GM12878 (cell line): ENCODE results near the gene OXTR.

Experiments
- EGR1 ChIP-seq, 2 experiments: IDR thresholded peaks; 1 replicate in 1 of 2; 2 replicates in 1 of 2; pipeline ENCODE4 v1.6.1; 2011 to 2012; ENCODE audit warnings: low read depth in 2 of 2, low read length in 2 of 2, borderline replicate concordance in 1 of 2, mild to moderate bottlenecking in 1 of 2, moderate library complexity in 1 of 2
- EZH2 ChIP-seq: IDR thresholded peaks from 2 replicates; pipeline ENCODE4 v1.6.1; 2012; ENCODE audit warnings: low read depth, mild to moderate bottlenecking, control low read depth, inconsistent platforms, low read length, borderline replicate concordance; ENCODE audit not compliant: control insufficient read depth
- HDAC6 ChIP-seq: fragments of 200-600 bp; sonication (generic); IDR thresholded peaks from one replicate; pipeline ENCODE4 v1.8.0; 2017; ENCODE audit warnings: antibody characterized with exemption; ENCODE audit not compliant: unreplicated experiment
- PAX8 ChIP-seq: fragments of 450-650 bp; IDR thresholded peaks from 2 replicates; pipeline ENCODE4 v1.6.1; 2017; ENCODE audit warnings: mild to moderate bottlenecking, moderate library complexity
- PBX3 ChIP-seq: IDR thresholded peaks from 2 replicates; pipeline ENCODE4 v1.6.1; 2011; ENCODE audit warnings: mild to moderate bottlenecking, low read depth, low read length, moderate library complexity; ENCODE audit not compliant: insufficient replicate concordance
- POLR2A ChIP-seq: IDR thresholded peaks from 2 replicates; pipeline ENCODE4 v1.6.1; 2011; ENCODE audit warnings: low read depth, mild to moderate bottlenecking, low read length
- SPI1 ChIP-seq: IDR thresholded peaks from 2 replicates; pipeline ENCODE4 v1.6.1; 2011; ENCODE audit warnings: low read depth, mild to moderate bottlenecking, low read length, moderate library complexity, borderline replicate concordance; ENCODE audit not compliant: insufficient read depth
- SRF ChIP-seq, 2 experiments: IDR thresholded peaks; 2 replicates each; pipeline ENCODE4 v1.6.1; 2011; ENCODE audit warnings: low read depth in 2 of 2, low read length in 2 of 2, mild to moderate bottlenecking in 1 of 2, moderate library complexity in 1 of 2
- TAF1 ChIP-seq: IDR thresholded peaks from 2 replicates; pipeline ENCODE4 v1.6.1; 2011; ENCODE audit warnings: mild to moderate bottlenecking, low read depth, low read length, borderline replicate concordance
- TCF3 ChIP-seq: IDR thresholded peaks from 2 replicates; pipeline ENCODE4 v1.6.1; 2012; ENCODE audit warnings: low read depth, mild to moderate bottlenecking, low read length, borderline replicate concordance; ENCODE audit not compliant: insufficient read depth
- ZBED1 ChIP-seq: IDR thresholded peaks from 2 replicates; pipeline ENCODE4 v1.6.1; 2016; ENCODE audit warnings: borderline replicate concordance
- TF ChIP-seq, protein P1 (sequence below), 3 experiments: IDR thresholded peaks in 2 of 3; conservative IDR thresholded peaks in 1 of 3; 2 replicates each; pipeline ENCODE4 v1.5.1; 2011; ENCODE audit warnings: low read depth in 3 of 3, low read length in 3 of 3, mild to moderate bottlenecking in 3 of 3, control low read depth in 2 of 3, moderate library complexity in 2 of 3, inconsistent platforms in 1 of 3, mixed read lengths in 1 of 3; ENCODE audit not compliant: control insufficient read depth in 2 of 3, insufficient read depth in 1 of 3; ENCODE audit errors: extremely low read depth in 1 of 3
- TF ChIP-seq, protein P2 (sequence below): IDR thresholded peaks from 2 replicates; pipeline ENCODE4 v1.6.1; 2012; ENCODE audit warnings: low read depth, low read length, improper control_type of control experiment

GRCh38 chr3:8733332-8734094 lies 35.9 kb downstream of the OXTR start, which contains the start of gene CAV3:
- no peak for TF ChIP-seq HDAC6
- TF ChIP-seq, protein P1, sequence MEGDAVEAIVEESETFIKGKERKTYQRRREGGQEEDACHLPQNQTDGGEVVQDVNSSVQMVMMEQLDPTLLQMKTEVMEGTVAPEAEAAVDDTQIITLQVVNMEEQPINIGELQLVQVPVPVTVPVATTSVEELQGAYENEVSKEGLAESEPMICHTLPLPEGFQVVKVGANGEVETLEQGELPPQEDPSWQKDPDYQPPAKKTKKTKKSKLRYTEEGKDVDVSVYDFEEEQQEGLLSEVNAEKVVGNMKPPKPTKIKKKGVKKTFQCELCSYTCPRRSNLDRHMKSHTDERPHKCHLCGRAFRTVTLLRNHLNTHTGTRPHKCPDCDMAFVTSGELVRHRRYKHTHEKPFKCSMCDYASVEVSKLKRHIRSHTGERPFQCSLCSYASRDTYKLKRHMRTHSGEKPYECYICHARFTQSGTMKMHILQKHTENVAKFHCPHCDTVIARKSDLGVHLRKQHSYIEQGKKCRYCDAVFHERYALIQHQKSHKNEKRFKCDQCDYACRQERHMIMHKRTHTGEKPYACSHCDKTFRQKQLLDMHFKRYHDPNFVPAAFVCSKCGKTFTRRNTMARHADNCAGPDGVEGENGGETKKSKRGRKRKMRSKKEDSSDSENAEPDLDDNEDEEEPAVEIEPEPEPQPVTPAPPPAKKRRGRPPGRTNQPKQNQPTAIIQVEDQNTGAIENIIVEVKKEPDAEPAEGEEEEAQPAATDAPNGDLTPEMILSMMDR (IDR thresholded peaks at IDR 0.05 in 2 of 3, conservative IDR thresholded peaks at IDR 0.05 in 1 of 3; ENCODE audit: control insufficient read depth in 2 of 3, extremely low read depth in 1 of 3, insufficient read depth in 1 of 3, low read depth in 3 of 3, low read length in 3 of 3) = no peak
- TF ChIP-seq EZH2 = no peak
- no peak for TF ChIP-seq POLR2A
- TF ChIP-seq PBX3 = no peak
- no peak for TF ChIP-seq TAF1
- no peak for TF ChIP-seq SPI1
- TF ChIP-seq, protein P2, sequence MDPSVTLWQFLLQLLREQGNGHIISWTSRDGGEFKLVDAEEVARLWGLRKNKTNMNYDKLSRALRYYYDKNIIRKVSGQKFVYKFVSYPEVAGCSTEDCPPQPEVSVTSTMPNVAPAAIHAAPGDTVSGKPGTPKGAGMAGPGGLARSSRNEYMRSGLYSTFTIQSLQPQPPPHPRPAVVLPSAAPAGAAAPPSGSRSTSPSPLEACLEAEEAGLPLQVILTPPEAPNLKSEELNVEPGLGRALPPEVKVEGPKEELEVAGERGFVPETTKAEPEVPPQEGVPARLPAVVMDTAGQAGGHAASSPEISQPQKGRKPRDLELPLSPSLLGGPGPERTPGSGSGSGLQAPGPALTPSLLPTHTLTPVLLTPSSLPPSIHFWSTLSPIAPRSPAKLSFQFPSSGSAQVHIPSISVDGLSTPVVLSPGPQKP = no peak
- no peak for TF ChIP-seq TCF3
- no peak for TF ChIP-seq ZBED1
- no peak for TF ChIP-seq EGR1 (IDR thresholded peaks at IDR 0.05; ENCODE audit: borderline replicate concordance in 1 of 2, low read depth in 2 of 2, low read length in 2 of 2)
- TF ChIP-seq SRF (IDR thresholded peaks at IDR 0.05; ENCODE audit: low read depth in 2 of 2, low read length in 2 of 2) = no peak
- no peak for TF ChIP-seq PAX8
